OCI-LY7 (cell line): ENCODE measurements around the gene AATK. TPM values are rescaled to one million over a fixed set of nuclear protein-coding genes. Genes with fewer than 3 reads are reported as not detected.

ENCODE experiments used
- BruUV-seq: library from RNA; stranded (reverse); fragments of 400-500 nt; replicated peaks from 2 replicates; lab custom pipeline; 2021; lab: Mats Ljungman, UMichigan
- CTCF ChIA-PET: fragments of 300-600 bp; sonication (Branson Sonifier 250); formaldehyde crosslinking; loops from one replicate; lab custom pipeline; 2022; ENCODE audit warnings: antibody characterized with exemption; ENCODE audit not compliant: unreplicated experiment; lab: Charles Lee
- POLR2A ChIA-PET: fragments of 300-600 bp; sonication (Branson Sonifier 250); formaldehyde crosslinking; loops from one replicate; lab custom pipeline; 2022; ENCODE audit warnings: antibody characterized with exemption; lab: Charles Lee
- DNase-seq: peaks from one replicate; pipeline ENCODE4 v3.0.0-alpha.2; 2015; ENCODE audit warnings: low spot score
- H2AFZ ChIP-seq: fragments of 200-600 bp; sonication (generic), shearing (Covaris generic); 2 replicates; pipeline ENCODE4 v1.6.1; 2014; ENCODE audit warnings: mild to moderate bottlenecking, antibody characterized with exemption, low read length, moderate library complexity
- H3K27ac ChIP-seq: fragments of 200-600 bp; sonication (generic); 2 replicates; pipeline ENCODE4 v1.5.1; 2014; ENCODE audit warnings: mixed run types, low read depth, mild to moderate bottlenecking, moderate library complexity, low read length, inconsistent platforms; ENCODE audit not compliant: poor library complexity, severe bottlenecking
- H3K36me3 ChIP-seq: fragments of 200-600 bp; sonication (generic); 2 replicates; pipeline ENCODE4 v1.6.1; 2014; ENCODE audit warnings: mild to moderate bottlenecking, antibody characterized with exemption, low read length, moderate library complexity, mixed read lengths; ENCODE audit not compliant: insufficient read depth
- H3K4me1 ChIP-seq: fragments of 200-600 bp; sonication (generic); 2 replicates; pipeline ENCODE4 v1.5.1; 2014; ENCODE audit warnings: mild to moderate bottlenecking, low read length; ENCODE audit not compliant: insufficient read depth, poor library complexity, severe bottlenecking
- H3K4me2 ChIP-seq: fragments of 200-600 bp; sonication (generic); 2 replicates; pipeline ENCODE4 v1.6.1; 2014; ENCODE audit warnings: mild to moderate bottlenecking, low read length
- H3K4me3 ChIP-seq: fragments of 200-600 bp; sonication (generic); 2 replicates; pipeline ENCODE4 v1.5.1; 2014; ENCODE audit warnings: mild to moderate bottlenecking, low read depth, low read length; ENCODE audit not compliant: poor library complexity, severe bottlenecking
- H3K79me2 ChIP-seq: fragments of 200-600 bp; sonication (generic); 2 replicates; pipeline ENCODE4 v1.6.1; 2016; ENCODE audit warnings: low read depth, mild to moderate bottlenecking, low read length, moderate library complexity, mixed read lengths; ENCODE audit not compliant: insufficient read depth
- H3K9me2 ChIP-seq: fragments of 200-600 bp; sonication (generic); 2 replicates; pipeline ENCODE4 v1.6.1; 2016; ENCODE audit warnings: mild to moderate bottlenecking, low read length, mixed read lengths; ENCODE audit not compliant: insufficient read depth
- H3K9me3 ChIP-seq: fragments of 200-600 bp; sonication (generic); 2 replicates; pipeline ENCODE4 v1.6.1; 2014; ENCODE audit warnings: mild to moderate bottlenecking, mixed run types, low read length, mixed read lengths
- H4K20me1 ChIP-seq: fragments of 200-600 bp; sonication (generic); 2 replicates; pipeline ENCODE4 v1.6.1; 2014; ENCODE audit warnings: mild to moderate bottlenecking, antibody characterized with exemption, low read length, moderate library complexity, mixed read lengths; ENCODE audit not compliant: insufficient read depth
- CTCF ChIP-seq: fragments of 200-600 bp; sonication (generic); conservative IDR thresholded peaks from 2 replicates; pipeline ENCODE4 v1.5.1; 2014; ENCODE audit warnings: mild to moderate bottlenecking, antibody characterized with exemption, low read length, moderate library complexity, mixed read lengths
- EZH2phosphoT487 ChIP-seq: fragments of 200-600 bp; sonication (generic); IDR thresholded peaks from 2 replicates; pipeline ENCODE4 v1.6.1; 2018; ENCODE audit warnings: low read depth, borderline replicate concordance, mild to moderate bottlenecking, mixed run types, antibody characterized with exemption, low read length, moderate library complexity, mixed read lengths
- intact Hi-C: fragments of 100-400 bp; cut with micrococcal nuclease; formaldehyde crosslinking; loops from one replicate; pipeline ENCODE4 v1.10.0; 2022; ENCODE audit not compliant: unreplicated experiment
- total RNA-seq, 2 experiments: library from RNA; depleted of rRNA in 1 of 2; stranded (reverse); fragments of >200 nt in 1 of 2; shearing (Covaris generic) in 1 of 2; gene quantifications; 2 replicates each; pipeline ENCODE4 v1.2.3, GENCODE V29; 2014 to 2022

The AATK gene
- total RNA-seq, 2 experiments from 2014 or later, result 0.03 TPM; not detected in 1

- Histone ChIP-seq H3K27ac (no peak overlapping the region), H3K4me2 (no peak overlapping the region), H3K79me2 (no peaks in the 10 kb centered on the region), H4K20me1 (no peaks in the 10 kb centered on the region), H3K9me3 (no peaks in the 10 kb centered on the region), H3K36me3 (no peaks in the 10 kb centered on the region), H3K4me1 (peaks cover 5% of the 10 kb centered on the region), H2AFZ (no peak overlapping the region), H3K4me3 (no peak overlapping the region), H3K9me2 (no peaks in the 10 kb centered on the region)
- ChIA-PET POLR2A (no interaction called here), CTCF (no interaction called here)
- intact Hi-C loops, result no loop called here
- TF ChIP-seq CTCF, result no peak
- no peak for TF ChIP-seq EZH2phosphoT487
- no peak for DNase-seq
- BruUV-seq, result no TSS peak
Observed at GRCh38 chr17:81109957-81110356, 56.1 kb downstream of the AATK start.

GRCh38 chr17:81108220-81108619, 57.8 kb downstream of the AATK start:
- no peak overlapping the region for H3K4me2 ChIP-seq
- no TSS peak for BruUV-seq
- DNase-seq, result no peak
- POLR2A ChIA-PET, result no interaction called here
- intact Hi-C loops, result no loop called here
- no peaks in the 10 kb centered on the region for H4K20me1 ChIP-seq
- no peak overlapping the region for H3K27ac ChIP-seq
- TF ChIP-seq EZH2phosphoT487 (no peak), CTCF (no peak)
- no peaks in the 10 kb centered on the region for H3K9me3 ChIP-seq
- no peak overlapping the region for H2AFZ ChIP-seq
- no peaks in the 10 kb centered on the region for H3K9me2 ChIP-seq
- peaks cover 5% of the 10 kb centered on the region for H3K4me1 ChIP-seq
- CTCF ChIA-PET, result no interaction called here
- H3K4me3 ChIP-seq, result no peak overlapping the region
- no peaks in the 10 kb centered on the region for H3K79me2 ChIP-seq
- no peaks in the 10 kb centered on the region for H3K36me3 ChIP-seq

DNA sequence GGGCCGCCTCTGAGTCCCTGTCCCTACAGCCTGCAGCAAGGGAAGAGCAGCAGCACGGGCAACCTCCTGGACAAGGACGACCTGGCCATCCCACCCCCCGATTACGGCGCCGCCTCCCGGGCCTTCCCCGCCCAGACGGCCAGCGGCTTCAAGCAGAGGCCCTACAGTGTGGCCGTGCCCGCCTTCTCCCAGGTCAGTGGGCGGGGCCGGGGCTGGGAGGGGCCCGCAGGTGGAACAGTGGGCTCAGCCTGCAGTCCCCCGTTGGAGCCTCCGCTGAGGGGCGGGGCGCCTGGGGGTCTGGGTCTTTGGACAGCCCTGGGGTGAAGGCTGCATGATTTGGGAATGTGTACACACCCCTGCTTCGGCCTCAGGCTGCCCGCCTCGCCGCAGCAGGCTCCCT, 59.3 kb downstream of the AATK start:
- BruUV-seq, result no TSS peak
- no peaks in the 10 kb centered on the region for H3K9me2 ChIP-seq
- no peak for TF ChIP-seq CTCF
- TF ChIP-seq EZH2phosphoT487, result no peak
- no peak overlapping the region for H3K27ac ChIP-seq
- no peak overlapping the region for H2AFZ ChIP-seq
- no peak for DNase-seq
- H3K79me2 ChIP-seq, result no peaks in the 10 kb centered on the region
- intact Hi-C loops, result no loop called here
- H3K36me3 ChIP-seq, result no peaks in the 10 kb centered on the region
- peaks cover 9% of the 10 kb centered on the region for H3K4me1 ChIP-seq
- H3K4me2 ChIP-seq, result no peak overlapping the region
- no peaks in the 10 kb centered on the region for H3K9me3 ChIP-seq
- CTCF ChIA-PET, result no interaction called here
- H3K4me3 ChIP-seq, result no peak overlapping the region
- POLR2A ChIA-PET, result no interaction called here
- no peaks in the 10 kb centered on the region for H4K20me1 ChIP-seq
